Measurements from ENCODE around the gene ZNF865. TPM values are rescaled to one million over a fixed set of nuclear protein-coding genes. Genes with fewer than 3 reads are reported as not detected.

ZNF865 gene
- total RNA-seq, 1 experiment from 2014 or later: 16.2 TPM

DNA sequence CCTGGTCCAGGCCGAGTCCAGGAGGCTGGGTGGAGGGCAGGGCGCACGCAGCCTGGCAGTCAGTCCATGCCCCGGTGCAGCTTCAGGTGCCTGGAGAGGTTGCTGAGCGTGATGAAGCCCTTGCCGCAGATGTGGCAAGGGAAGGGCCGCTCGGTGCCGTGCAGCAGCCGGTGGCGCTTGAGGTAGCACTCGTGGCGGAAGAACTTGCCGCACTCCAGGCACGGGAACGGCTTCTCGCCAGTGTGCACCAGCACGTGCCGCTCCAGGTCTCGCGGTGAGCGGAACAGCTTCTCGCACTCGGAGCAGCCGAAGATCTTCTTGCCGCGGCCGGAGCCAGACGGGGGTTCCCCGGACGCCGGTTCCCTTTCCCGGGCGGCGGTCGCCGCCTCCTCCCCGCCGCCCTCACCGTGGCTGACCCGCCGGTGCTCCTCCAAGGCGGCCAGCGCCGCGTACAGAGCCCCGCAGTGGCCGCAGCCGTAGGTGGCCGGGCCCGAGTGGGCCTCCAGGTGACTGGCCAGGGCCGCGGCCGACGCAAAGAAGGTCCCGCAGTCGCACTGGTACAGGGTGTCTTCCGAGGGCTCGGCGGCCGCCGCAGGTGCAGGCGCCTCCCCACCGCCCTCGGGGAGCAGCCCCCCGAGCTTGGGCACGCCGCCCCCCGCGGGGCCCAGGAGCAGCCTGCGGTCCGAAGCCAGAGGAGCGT, 12.9 kb upstream of the ZNF865 start:
- H3K27ac ChIP-seq (ENCODE audit: low read depth, low read length): no peak overlapping the region
- ChIA-PET CTCF (no interaction called here), RAD21 (ENCODE audit: low non-redundant PET in 1 of 2, low total read pairs in 2 of 2, uncharacterized antibody in 2 of 2, unreplicated experiment in 2 of 2) (no interaction called here), POLR2A (no interaction called here)
- H3K4me2 ChIP-seq (ENCODE audit: low read length): no peak overlapping the region
- H4K20me1 ChIP-seq (ENCODE audit: insufficient read depth): no peaks in the 10 kb centered on the region
- BruUV-seq (replicated peaks): no TSS peak
- TF ChIP-seq POLR2A (IDR thresholded peaks at IDR 0.05; ENCODE audit: borderline replicate concordance, extremely low read depth, insufficient read depth, insufficient read length): no peak
- no peak for TF ChIP-seq TCF7L2 (IDR thresholded peaks at IDR 0.05; ENCODE audit: borderline replicate concordance, extremely low read depth, insufficient read depth, insufficient read length)
- TF ChIP-seq EGR1 (IDR thresholded peaks at IDR 0.05; ENCODE audit: low read depth): no peak
- no peak for TF ChIP-seq CEBPB (IDR thresholded peaks at IDR 0.05; ENCODE audit: low read depth)
- no peak for TF ChIP-seq SIN3A (IDR thresholded peaks at IDR 0.05; ENCODE audit: low read depth)
- TF ChIP-seq YY1 (IDR thresholded peaks at IDR 0.05; ENCODE audit: extremely low read depth, insufficient replicate concordance, low read depth, low read length): no peak
- no peak for TF ChIP-seq ZNF274 (IDR thresholded peaks at IDR 0.05; ENCODE audit: low read depth, low read length)
- TF ChIP-seq CBX3 (IDR thresholded peaks at IDR 0.05; ENCODE audit: low read depth): no peak
- TF ChIP-seq FOSL1 (IDR thresholded peaks at IDR 0.05; ENCODE audit: low read depth): no peak
- TF ChIP-seq REST (IDR thresholded peaks at IDR 0.05; ENCODE audit: low read depth): no peak
- TF ChIP-seq EZH2phosphoT487 (IDR thresholded peaks at IDR 0.05; ENCODE audit: borderline replicate concordance): no peak
- TF ChIP-seq POLR2AphosphoS5 (IDR thresholded peaks at IDR 0.05; ENCODE audit: low read depth, low read length): no peak
- TF ChIP-seq ATF3 (IDR thresholded peaks at IDR 0.05): no peak
- TF ChIP-seq, protein P1, sequence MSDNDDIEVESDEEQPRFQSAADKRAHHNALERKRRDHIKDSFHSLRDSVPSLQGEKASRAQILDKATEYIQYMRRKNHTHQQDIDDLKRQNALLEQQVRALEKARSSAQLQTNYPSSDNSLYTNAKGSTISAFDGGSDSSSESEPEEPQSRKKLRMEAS (IDR thresholded peaks at IDR 0.05): no peak
- TF ChIP-seq, protein P2, sequence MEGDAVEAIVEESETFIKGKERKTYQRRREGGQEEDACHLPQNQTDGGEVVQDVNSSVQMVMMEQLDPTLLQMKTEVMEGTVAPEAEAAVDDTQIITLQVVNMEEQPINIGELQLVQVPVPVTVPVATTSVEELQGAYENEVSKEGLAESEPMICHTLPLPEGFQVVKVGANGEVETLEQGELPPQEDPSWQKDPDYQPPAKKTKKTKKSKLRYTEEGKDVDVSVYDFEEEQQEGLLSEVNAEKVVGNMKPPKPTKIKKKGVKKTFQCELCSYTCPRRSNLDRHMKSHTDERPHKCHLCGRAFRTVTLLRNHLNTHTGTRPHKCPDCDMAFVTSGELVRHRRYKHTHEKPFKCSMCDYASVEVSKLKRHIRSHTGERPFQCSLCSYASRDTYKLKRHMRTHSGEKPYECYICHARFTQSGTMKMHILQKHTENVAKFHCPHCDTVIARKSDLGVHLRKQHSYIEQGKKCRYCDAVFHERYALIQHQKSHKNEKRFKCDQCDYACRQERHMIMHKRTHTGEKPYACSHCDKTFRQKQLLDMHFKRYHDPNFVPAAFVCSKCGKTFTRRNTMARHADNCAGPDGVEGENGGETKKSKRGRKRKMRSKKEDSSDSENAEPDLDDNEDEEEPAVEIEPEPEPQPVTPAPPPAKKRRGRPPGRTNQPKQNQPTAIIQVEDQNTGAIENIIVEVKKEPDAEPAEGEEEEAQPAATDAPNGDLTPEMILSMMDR (IDR thresholded peaks at IDR 0.05 in 2 of 3, conservative IDR thresholded peaks at IDR 0.05 in 1 of 3; ENCODE audit: borderline replicate concordance in 1 of 3, insufficient read depth in 1 of 3, low read depth in 2 of 3, low read length in 2 of 3): no peak
- TF ChIP-seq SP1 (IDR thresholded peaks at IDR 0.05; ENCODE audit: low read depth): no peak
- no peak for TF ChIP-seq ELF1 (IDR thresholded peaks at IDR 0.05; ENCODE audit: borderline replicate concordance, low read depth)
- TF ChIP-seq JUND (IDR thresholded peaks at IDR 0.05): no peak
- no peak for TF ChIP-seq RAD21 (IDR thresholded peaks at IDR 0.05; ENCODE audit: low read depth)
- no peaks in the 10 kb centered on the region for H3K27me3 ChIP-seq (ENCODE audit: insufficient read depth, low read length)
- no peaks in the 10 kb centered on the region for H3K9me2 ChIP-seq (ENCODE audit: insufficient read depth)
- no peak overlapping the region for H3K9ac ChIP-seq (ENCODE audit: low read length)
- DNase-seq (ENCODE audit: low read depth, low spot score): no peak
- no peak overlapping the region for H3K4me3 ChIP-seq (replicated peaks in 1 of 2; ENCODE audit: low read depth in 1 of 2, low read length in 2 of 2)
- no peaks in the 10 kb centered on the region for H3K9me3 ChIP-seq (ENCODE audit: control insufficient read depth in 1 of 2, insufficient read depth in 1 of 2, low read depth in 1 of 2, low read length in 2 of 2)
- intact Hi-C loops (cut with micrococcal nuclease): no loop called here
- ATAC-seq: no peak
- H3K36me3 ChIP-seq (ENCODE audit: control insufficient read depth in 1 of 2, insufficient read depth in 2 of 2, low read length in 2 of 2): peaks cover 3 to 15% of the 10 kb centered on the region in 2 experiments
- no peak overlapping the region for H2AFZ ChIP-seq (ENCODE audit: low read depth, low read length, poor library complexity, severe bottlenecking)
- H3K4me1 ChIP-seq (ENCODE audit: control insufficient read depth in 1 of 2, insufficient read depth in 2 of 2, low read length in 2 of 2): peaks cover 3 to 12% of the 10 kb centered on the region in 2 experiments; a peak in 3 of 4 replicates
- H3K79me2 ChIP-seq (ENCODE audit: insufficient read depth, low read length): no peaks in the 10 kb centered on the region
